ENCODE measurements around the gene LCA5.

DNA sequence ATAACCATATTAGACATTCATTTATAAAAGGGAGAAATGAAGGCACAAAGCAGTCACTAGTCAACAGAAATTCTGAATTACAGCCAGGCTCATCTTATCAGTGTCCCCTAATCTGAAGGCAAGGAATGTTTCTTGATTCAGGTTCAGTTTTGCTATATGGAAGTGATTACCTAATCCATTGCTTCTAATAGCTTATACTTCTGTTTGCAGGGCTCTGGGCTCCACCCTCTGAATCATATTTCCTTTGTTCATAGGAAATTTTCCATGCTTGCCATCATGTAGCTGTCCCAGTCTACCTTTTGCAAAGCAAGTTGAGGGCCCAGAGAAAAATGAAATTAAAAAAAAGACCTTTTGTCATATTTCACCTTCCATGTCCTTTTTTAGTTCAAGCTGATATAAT is 96.0 kb downstream of the LCA5 start:
- TF ChIP-seq, protein P1, sequence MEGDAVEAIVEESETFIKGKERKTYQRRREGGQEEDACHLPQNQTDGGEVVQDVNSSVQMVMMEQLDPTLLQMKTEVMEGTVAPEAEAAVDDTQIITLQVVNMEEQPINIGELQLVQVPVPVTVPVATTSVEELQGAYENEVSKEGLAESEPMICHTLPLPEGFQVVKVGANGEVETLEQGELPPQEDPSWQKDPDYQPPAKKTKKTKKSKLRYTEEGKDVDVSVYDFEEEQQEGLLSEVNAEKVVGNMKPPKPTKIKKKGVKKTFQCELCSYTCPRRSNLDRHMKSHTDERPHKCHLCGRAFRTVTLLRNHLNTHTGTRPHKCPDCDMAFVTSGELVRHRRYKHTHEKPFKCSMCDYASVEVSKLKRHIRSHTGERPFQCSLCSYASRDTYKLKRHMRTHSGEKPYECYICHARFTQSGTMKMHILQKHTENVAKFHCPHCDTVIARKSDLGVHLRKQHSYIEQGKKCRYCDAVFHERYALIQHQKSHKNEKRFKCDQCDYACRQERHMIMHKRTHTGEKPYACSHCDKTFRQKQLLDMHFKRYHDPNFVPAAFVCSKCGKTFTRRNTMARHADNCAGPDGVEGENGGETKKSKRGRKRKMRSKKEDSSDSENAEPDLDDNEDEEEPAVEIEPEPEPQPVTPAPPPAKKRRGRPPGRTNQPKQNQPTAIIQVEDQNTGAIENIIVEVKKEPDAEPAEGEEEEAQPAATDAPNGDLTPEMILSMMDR (IDR thresholded peaks at IDR 0.05) = no peak
- no peak for TF ChIP-seq POLR2A (IDR thresholded peaks at IDR 0.05)
- TF ChIP-seq POLR2AphosphoS5 (IDR thresholded peaks at IDR 0.05) = no peak
- TF ChIP-seq EP300 (IDR thresholded peaks at IDR 0.05; ENCODE audit: low read depth) = no peak
